ENCODE measurements around the gene ABLIM3. TPM values are rescaled to one million over a fixed set of nuclear protein-coding genes. Genes with fewer than 3 reads are reported as not detected.

Gene ABLIM3
- total RNA-seq, 1 donor: 24.9 TPM

GRCh38 chr5:149170299-149170698, 29.0 kb downstream of the ABLIM3 start:
- DNase-seq (ENCODE audit: low read depth): no peak
- TF ChIP-seq CTCF (IDR thresholded peaks at IDR 0.05; ENCODE audit: insufficient read depth, low read length): no peak

DNA sequence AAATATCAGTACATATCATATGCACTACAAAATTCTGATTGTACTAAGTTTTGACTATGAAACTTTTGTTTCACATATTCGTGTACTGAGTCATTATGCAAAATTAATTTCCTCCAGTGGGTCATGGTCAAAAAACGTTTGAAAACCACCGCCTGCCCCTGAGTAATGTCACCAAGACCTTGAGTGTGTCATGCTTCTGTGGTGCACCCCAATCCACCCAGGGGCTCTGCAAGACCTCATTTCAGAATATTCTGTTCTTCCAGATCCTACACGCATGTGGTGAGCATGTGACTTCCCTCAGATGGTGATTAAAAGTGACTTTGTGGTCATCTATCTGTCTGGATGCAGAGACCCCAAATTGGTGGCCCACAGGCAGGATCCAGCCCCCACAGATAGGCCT, 31.0 kb downstream of the ABLIM3 start:
- H3K4me3 ChIP-seq (ENCODE audit: low read depth, low read length): no peak overlapping the region
- no peak for TF ChIP-seq CTCF (IDR thresholded peaks at IDR 0.05; ENCODE audit: insufficient read depth, low read length)
- DNase-seq (ENCODE audit: low read depth): peak; percentile 64

More at GRCh38 chr5:149170299-149170698, 29.0 kb downstream of the ABLIM3 start:
- H3K4me3 ChIP-seq (ENCODE audit: low read depth, low read length): no peak overlapping the region

DNA sequence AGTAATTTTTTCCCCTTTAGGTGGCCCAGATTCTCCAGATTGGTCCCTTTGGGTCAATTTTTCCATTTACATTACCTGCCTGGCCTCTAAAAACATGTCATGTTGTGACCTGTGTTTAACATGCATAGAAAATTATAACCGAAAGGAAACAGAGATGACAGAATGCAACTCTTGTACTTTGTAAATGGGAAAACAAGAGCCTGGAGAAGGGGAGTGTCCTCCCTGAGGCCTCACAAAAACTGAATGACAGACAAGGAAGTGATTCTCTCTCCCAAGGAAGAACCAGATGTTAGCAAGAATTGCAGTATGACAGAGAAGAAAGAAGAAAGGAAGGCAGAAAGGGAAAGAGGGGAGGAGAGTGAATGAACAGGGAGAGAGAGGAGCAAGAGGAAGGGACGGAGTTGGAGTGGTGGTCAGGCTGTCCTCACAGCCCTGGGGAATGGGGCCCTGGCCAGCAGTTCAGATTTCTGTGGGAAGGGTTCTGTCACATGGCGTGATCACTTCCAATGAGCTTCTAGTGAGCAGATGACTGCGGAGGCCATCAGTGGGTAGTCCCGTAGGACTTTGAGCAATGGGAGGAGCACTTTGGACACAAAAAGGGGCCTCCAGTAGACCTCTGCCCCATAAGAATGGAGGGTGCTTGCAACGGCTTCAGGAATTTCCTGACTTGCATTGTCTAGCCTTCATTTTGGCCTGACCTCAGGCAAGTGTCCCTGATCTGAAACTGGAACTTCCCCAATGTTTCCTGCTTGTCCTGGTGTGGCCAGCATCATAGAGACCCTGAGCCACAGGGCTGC, 31.6 kb downstream of the ABLIM3 start:
- H3K4me3 ChIP-seq (ENCODE audit: low read depth, low read length): no peak overlapping the region
- DNase-seq (ENCODE audit: low read depth): no peak
- no peak for TF ChIP-seq CTCF (IDR thresholded peaks at IDR 0.05; ENCODE audit: insufficient read depth, low read length)

DNA sequence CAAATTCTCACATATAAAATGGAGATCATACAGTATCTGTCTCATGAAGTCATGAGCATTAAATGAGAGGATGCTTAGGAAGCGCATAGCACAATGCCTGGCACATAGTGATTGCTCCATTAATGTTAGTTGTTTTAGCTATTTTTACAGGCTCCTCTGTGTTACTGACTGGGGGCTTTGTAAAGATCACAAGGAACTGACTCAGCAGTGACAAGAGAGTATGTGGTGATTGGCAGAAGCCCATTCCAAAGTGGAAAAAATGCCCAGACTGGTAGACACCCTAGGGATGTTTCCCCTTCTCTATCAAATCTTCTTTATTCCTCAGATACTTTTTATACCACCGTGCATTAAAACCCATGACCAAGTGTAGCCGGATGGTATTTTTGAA, 33.5 kb downstream of the ABLIM3 start:
- H3K4me3 ChIP-seq (ENCODE audit: low read depth, low read length): no peak overlapping the region
- no peak for DNase-seq (ENCODE audit: low read depth)
- no peak for TF ChIP-seq CTCF (IDR thresholded peaks at IDR 0.05; ENCODE audit: insufficient read depth, low read length)

GRCh38 chr5:149175346-149176105, 34.2 kb downstream of the ABLIM3 start:
- H3K4me3 ChIP-seq (ENCODE audit: low read depth, low read length): no peak overlapping the region
- TF ChIP-seq CTCF (IDR thresholded peaks at IDR 0.05; ENCODE audit: insufficient read depth, low read length): no peak
- no peak for DNase-seq (ENCODE audit: low read depth)

- TF ChIP-seq CTCF (IDR thresholded peaks at IDR 0.05; ENCODE audit: insufficient read depth, low read length): no peak
- DNase-seq (ENCODE audit: low read depth): no peak
- H3K4me3 ChIP-seq (ENCODE audit: low read depth, low read length): no peak overlapping the region
Observed at GRCh38 chr5:149177339-149177843, 36.1 kb downstream of the ABLIM3 start.
